ENCODE measurements around the gene C10orf90.

Gene C10orf90

GRCh38 chr10:126439942-126440341 lies 230.6 kb downstream of the C10orf90 start:
- H3K9me3 Mint-ChIP-seq = peaks cover 3% of the 10 kb centered on the region
- H3K27me3 Mint-ChIP-seq = no peaks in the 10 kb centered on the region
- no peaks in the 10 kb centered on the region for H3K4me1 Mint-ChIP-seq
- ATAC-seq (ENCODE audit: low read depth) (no peak), DNase-seq (ENCODE audit: low spot score in 2 of 2) (no peak)
- H3K4me3 Mint-ChIP-seq = no peak overlapping the region
- no peak overlapping the region for H3K27ac Mint-ChIP-seq
- no peaks in the 10 kb centered on the region for H3K36me3 Mint-ChIP-seq

GRCh38 chr10:126438407-126438783 lies 232.1 kb downstream of the C10orf90 start:
- DNase-seq (ENCODE audit: low spot score in 2 of 2) (no peak), ATAC-seq (ENCODE audit: low read depth) (no peak)
- Mint-ChIP-seq H3K4me3 (no peak overlapping the region), H3K36me3 (no peaks in the 10 kb centered on the region), H3K27me3 (no peaks in the 10 kb centered on the region), H3K4me1 (no peaks in the 10 kb centered on the region), H3K27ac (no peak overlapping the region), H3K9me3 (peaks cover 3% of the 10 kb centered on the region)

- H3K4me3 Mint-ChIP-seq = no peak overlapping the region
- H3K9me3 Mint-ChIP-seq = peaks cover under 1% of the 10 kb centered on the region
- no peaks in the 10 kb centered on the region for H3K4me1 Mint-ChIP-seq
- H3K27ac Mint-ChIP-seq = no peak overlapping the region
- DNase-seq (ENCODE audit: low spot score in 2 of 2) (no peak), ATAC-seq (ENCODE audit: low read depth) (no peak)
- no peaks in the 10 kb centered on the region for H3K36me3 Mint-ChIP-seq
- no peaks in the 10 kb centered on the region for H3K27me3 Mint-ChIP-seq
These were observed 232.7 kb downstream of the C10orf90 start for GRCh38 chr10:126437635-126438406.

- H3K9me3 Mint-ChIP-seq = peaks cover 2% of the 10 kb centered on the region
- no peaks in the 10 kb centered on the region for H3K27me3 Mint-ChIP-seq
- no peak overlapping the region for H3K27ac Mint-ChIP-seq
- no peaks in the 10 kb centered on the region for H3K4me1 Mint-ChIP-seq
- ATAC-seq (ENCODE audit: low read depth) (no peak), DNase-seq (ENCODE audit: low spot score in 2 of 2) (no peak)
- no peak overlapping the region for H3K4me3 Mint-ChIP-seq
- H3K36me3 Mint-ChIP-seq = no peaks in the 10 kb centered on the region
These were observed 236.3 kb downstream of the C10orf90 start for GRCh38 chr10:126434235-126434634.

GRCh38 chr10:126433351-126433750 lies 237.1 kb downstream of the C10orf90 start:
- H3K4me1 Mint-ChIP-seq = no peaks in the 10 kb centered on the region
- ATAC-seq (ENCODE audit: low read depth) (no peak), DNase-seq (ENCODE audit: low spot score in 2 of 2) (no peak)
- H3K27ac Mint-ChIP-seq = no peak overlapping the region
- peaks cover 2% of the 10 kb centered on the region for H3K9me3 Mint-ChIP-seq
- H3K27me3 Mint-ChIP-seq = no peaks in the 10 kb centered on the region
- no peak overlapping the region for H3K4me3 Mint-ChIP-seq
- H3K36me3 Mint-ChIP-seq = no peaks in the 10 kb centered on the region

GRCh38 chr10:126432507-126432906 lies 238.0 kb downstream of the C10orf90 start:
- ATAC-seq (ENCODE audit: low read depth) = no peak
- Mint-ChIP-seq H3K27me3 (no peaks in the 10 kb centered on the region), H3K36me3 (no peaks in the 10 kb centered on the region), H3K4me3 (no peak overlapping the region), H3K27ac (no peak overlapping the region), H3K4me1 (no peaks in the 10 kb centered on the region), H3K9me3 (peaks cover 2% of the 10 kb centered on the region)
- DNase-seq (ENCODE audit: low spot score in 2 of 2) = no peak

- Mint-ChIP-seq H3K9me3 (peaks cover 2% of the 10 kb centered on the region), H3K4me3 (no peak overlapping the region), H3K4me1 (no peaks in the 10 kb centered on the region), H3K27me3 (no peaks in the 10 kb centered on the region), H3K36me3 (no peaks in the 10 kb centered on the region), H3K27ac (no peak overlapping the region)
- DNase-seq (ENCODE audit: low spot score in 2 of 2) = no peak
- ATAC-seq (ENCODE audit: low read depth) = no peak
These were observed 238.7 kb downstream of the C10orf90 start for GRCh38 chr10:126431816-126432215.

GRCh38 chr10:126430512-126430911 lies 240.0 kb downstream of the C10orf90 start:
- Mint-ChIP-seq H3K27me3 (no peaks in the 10 kb centered on the region), H3K36me3 (no peaks in the 10 kb centered on the region), H3K4me1 (no peaks in the 10 kb centered on the region), H3K27ac (no peak overlapping the region), H3K9me3 (peaks cover 2% of the 10 kb centered on the region), H3K4me3 (no peak overlapping the region)
- ATAC-seq (ENCODE audit: low read depth) (no peak), DNase-seq (ENCODE audit: low spot score in 2 of 2) (no peak)

GRCh38 chr10:126429275-126429674 lies 241.2 kb downstream of the C10orf90 start:
- DNase-seq (ENCODE audit: low spot score in 2 of 2) = no peak
- Mint-ChIP-seq H3K9me3 (peaks cover 3% of the 10 kb centered on the region), H3K36me3 (no peaks in the 10 kb centered on the region), H3K4me3 (no peak overlapping the region), H3K4me1 (no peaks in the 10 kb centered on the region), H3K27ac (no peak overlapping the region), H3K27me3 (no peaks in the 10 kb centered on the region)
- ATAC-seq (ENCODE audit: low read depth) = no peak

- ATAC-seq (ENCODE audit: low read depth) (no peak), DNase-seq (ENCODE audit: low spot score in 2 of 2) (no peak)
- peaks cover 2% of the 10 kb centered on the region for H3K27me3 Mint-ChIP-seq
- H3K4me1 Mint-ChIP-seq = no peaks in the 10 kb centered on the region
- H3K27ac Mint-ChIP-seq = no peak overlapping the region
- H3K36me3 Mint-ChIP-seq = no peaks in the 10 kb centered on the region
- peaks cover 3% of the 10 kb centered on the region for H3K9me3 Mint-ChIP-seq
- H3K4me3 Mint-ChIP-seq = no peak overlapping the region
These were observed 244.9 kb downstream of the C10orf90 start for GRCh38 chr10:126425489-126426065.

GRCh38 chr10:126425032-126425431 lies 245.5 kb downstream of the C10orf90 start:
- no peak for DNase-seq (ENCODE audit: low spot score in 2 of 2)
- H3K27ac Mint-ChIP-seq = no peak overlapping the region
- no peak for ATAC-seq (ENCODE audit: low read depth)
- no peaks in the 10 kb centered on the region for H3K4me1 Mint-ChIP-seq
- no peaks in the 10 kb centered on the region for H3K36me3 Mint-ChIP-seq
- H3K9me3 Mint-ChIP-seq = peaks cover 3% of the 10 kb centered on the region
- peaks cover 2% of the 10 kb centered on the region for H3K27me3 Mint-ChIP-seq
- no peak overlapping the region for H3K4me3 Mint-ChIP-seq

GRCh38 chr10:126423732-126424491 lies 246.6 kb downstream of the C10orf90 start:
- Mint-ChIP-seq H3K27ac (no peak overlapping the region), H3K9me3 (peaks cover 5% of the 10 kb centered on the region), H3K4me1 (no peaks in the 10 kb centered on the region), H3K27me3 (peaks cover 2% of the 10 kb centered on the region), H3K36me3 (no peaks in the 10 kb centered on the region), H3K4me3 (no peak overlapping the region)
- ATAC-seq (ENCODE audit: low read depth) (no peak), DNase-seq (ENCODE audit: low spot score in 2 of 2) (no peak)

- Mint-ChIP-seq H3K4me3 (no peak overlapping the region), H3K27ac (no peak overlapping the region), H3K4me1 (no peaks in the 10 kb centered on the region), H3K36me3 (no peaks in the 10 kb centered on the region), H3K9me3 (peaks cover 5% of the 10 kb centered on the region), H3K27me3 (peaks cover 2% of the 10 kb centered on the region)
- DNase-seq (ENCODE audit: low spot score in 2 of 2) (no peak), ATAC-seq (ENCODE audit: low read depth) (no peak)
These were observed 247.9 kb downstream of the C10orf90 start for GRCh38 chr10:126422567-126422966.

GRCh38 chr10:126421756-126422256 lies 248.7 kb downstream of the C10orf90 start:
- Mint-ChIP-seq H3K4me3 (no peak overlapping the region), H3K9me3 (peaks cover 5% of the 10 kb centered on the region), H3K27ac (no peak overlapping the region), H3K4me1 (no peaks in the 10 kb centered on the region), H3K27me3 (peaks cover 2% of the 10 kb centered on the region), H3K36me3 (no peaks in the 10 kb centered on the region)
- DNase-seq (ENCODE audit: low spot score in 2 of 2) (no peak), ATAC-seq (ENCODE audit: low read depth) (no peak)

Measured in memory B cell (primary cell).